NCI-H2196 (cell line): ENCODE data around the gene TNF.

Experiments used
- DNase-seq: peaks from one replicate; lab custom pipeline; 2025; ENCODE audit not compliant: unreplicated experiment; lab: John Stamatoyannopoulos, UW

The TNF gene

DNA sequence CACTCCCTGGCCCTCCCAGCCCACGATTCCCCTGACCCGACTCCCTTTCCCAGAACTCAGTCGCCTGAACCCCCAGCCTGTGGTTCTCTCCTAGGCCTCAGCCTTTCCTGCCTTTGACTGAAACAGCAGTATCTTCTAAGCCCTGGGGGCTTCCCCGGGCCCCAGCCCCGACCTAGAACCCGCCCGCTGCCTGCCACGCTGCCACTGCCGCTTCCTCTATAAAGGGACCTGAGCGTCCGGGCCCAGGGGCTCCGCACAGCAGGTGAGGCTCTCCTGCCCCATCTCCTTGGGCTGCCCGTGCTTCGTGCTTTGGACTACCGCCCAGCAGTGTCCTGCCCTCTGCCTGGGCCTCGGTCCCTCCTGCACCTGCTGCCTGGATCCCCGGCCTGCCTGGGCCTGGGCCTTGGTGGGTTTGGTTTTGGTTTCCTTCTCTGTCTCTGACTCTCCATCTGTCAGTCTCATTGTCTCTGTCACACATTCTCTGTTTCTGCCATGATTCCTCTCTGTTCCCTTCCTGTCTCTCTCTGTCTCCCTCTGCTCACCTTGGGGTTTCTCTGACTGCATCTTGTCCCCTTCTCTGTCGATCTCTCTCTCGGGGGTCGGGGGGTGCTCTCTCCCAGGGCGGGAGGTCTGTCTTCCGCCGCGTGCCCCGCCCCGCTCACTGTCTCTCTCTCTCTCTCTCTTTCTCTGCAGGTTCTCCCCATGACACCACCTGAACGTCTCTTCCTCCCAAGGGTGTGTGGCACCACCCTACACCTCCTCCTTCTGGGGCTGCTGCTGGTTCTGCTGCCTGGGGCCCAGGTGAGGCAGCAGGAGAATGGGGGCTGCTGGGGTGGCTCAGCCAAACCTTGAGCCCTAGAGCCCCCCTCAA is 3.1 kb upstream of the TNF start, which contains the start of gene LTA:
Gene LTA (plus strand): TSS at position 249 of the 871 bp plus-strand sequence. CDS start 454 bp downstream, at position 703.
- no peak for DNase-seq

DNA sequence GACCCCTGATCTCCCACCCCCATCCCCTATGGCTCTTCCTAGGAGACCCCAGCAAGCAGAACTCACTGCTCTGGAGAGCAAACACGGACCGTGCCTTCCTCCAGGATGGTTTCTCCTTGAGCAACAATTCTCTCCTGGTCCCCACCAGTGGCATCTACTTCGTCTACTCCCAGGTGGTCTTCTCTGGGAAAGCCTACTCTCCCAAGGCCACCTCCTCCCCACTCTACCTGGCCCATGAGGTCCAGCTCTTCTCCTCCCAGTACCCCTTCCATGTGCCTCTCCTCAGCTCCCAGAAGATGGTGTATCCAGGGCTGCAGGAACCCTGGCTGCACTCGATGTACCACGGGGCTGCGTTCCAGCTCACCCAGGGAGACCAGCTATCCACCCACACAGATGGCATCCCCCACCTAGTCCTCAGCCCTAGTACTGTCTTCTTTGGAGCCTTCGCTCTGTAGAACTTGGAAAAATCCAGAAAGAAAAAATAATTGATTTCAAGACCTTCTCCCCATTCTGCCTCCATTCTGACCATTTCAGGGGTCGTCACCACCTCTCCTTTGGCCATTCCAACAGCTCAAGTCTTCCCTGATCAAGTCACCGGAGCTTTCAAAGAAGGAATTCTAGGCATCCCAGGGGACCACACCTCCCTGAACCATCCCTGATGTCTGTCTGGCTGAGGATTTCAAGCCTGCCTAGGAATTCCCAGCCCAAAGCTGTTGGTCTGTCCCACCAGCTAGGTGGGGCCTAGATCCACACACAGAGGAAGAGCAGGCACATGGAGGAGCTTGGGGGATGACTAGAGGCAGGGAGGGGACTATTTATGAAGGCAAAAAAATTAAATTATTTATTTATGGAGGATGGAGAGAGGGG is 1.9 kb upstream of the TNF start:
- no peak for DNase-seq

DNA sequence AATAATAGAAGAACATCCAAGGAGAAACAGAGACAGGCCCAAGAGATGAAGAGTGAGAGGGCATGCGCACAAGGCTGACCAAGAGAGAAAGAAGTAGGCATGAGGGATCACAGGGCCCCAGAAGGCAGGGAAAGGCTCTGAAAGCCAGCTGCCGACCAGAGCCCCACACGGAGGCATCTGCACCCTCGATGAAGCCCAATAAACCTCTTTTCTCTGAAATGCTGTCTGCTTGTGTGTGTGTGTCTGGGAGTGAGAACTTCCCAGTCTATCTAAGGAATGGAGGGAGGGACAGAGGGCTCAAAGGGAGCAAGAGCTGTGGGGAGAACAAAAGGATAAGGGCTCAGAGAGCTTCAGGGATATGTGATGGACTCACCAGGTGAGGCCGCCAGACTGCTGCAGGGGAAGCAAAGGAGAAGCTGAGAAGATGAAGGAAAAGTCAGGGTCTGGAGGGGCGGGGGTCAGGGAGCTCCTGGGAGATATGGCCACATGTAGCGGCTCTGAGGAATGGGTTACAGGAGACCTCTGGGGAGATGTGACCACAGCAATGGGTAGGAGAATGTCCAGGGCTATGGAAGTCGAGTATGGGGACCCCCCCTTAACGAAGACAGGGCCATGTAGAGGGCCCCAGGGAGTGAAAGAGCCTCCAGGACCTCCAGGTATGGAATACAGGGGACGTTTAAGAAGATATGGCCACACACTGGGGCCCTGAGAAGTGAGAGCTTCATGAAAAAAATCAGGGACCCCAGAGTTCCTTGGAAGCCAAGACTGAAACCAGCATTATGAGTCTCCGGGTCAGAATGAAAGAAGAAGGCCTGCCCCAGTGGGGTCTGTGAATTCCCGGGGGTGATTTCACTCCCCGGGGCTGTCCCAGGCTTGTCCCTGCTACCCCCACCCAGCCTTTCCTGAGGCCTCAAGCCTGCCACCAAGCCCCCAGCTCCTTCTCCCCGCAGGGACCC is 981 bp upstream of the TNF start:
- no peak for DNase-seq

DNA sequence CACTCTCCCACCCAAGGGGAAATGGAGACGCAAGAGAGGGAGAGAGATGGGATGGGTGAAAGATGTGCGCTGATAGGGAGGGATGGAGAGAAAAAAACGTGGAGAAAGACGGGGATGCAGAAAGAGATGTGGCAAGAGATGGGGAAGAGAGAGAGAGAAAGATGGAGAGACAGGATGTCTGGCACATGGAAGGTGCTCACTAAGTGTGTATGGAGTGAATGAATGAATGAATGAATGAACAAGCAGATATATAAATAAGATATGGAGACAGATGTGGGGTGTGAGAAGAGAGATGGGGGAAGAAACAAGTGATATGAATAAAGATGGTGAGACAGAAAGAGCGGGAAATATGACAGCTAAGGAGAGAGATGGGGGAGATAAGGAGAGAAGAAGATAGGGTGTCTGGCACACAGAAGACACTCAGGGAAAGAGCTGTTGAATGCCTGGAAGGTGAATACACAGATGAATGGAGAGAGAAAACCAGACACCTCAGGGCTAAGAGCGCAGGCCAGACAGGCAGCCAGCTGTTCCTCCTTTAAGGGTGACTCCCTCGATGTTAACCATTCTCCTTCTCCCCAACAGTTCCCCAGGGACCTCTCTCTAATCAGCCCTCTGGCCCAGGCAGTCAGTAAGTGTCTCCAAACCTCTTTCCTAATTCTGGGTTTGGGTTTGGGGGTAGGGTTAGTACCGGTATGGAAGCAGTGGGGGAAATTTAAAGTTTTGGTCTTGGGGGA is 754 bp downstream of the TNF start:
- no peak for DNase-seq

- DNase-seq, result no peak
Measured at GRCh38 chr6:31576897-31577578, 1.7 kb downstream of the TNF start.

DNA sequence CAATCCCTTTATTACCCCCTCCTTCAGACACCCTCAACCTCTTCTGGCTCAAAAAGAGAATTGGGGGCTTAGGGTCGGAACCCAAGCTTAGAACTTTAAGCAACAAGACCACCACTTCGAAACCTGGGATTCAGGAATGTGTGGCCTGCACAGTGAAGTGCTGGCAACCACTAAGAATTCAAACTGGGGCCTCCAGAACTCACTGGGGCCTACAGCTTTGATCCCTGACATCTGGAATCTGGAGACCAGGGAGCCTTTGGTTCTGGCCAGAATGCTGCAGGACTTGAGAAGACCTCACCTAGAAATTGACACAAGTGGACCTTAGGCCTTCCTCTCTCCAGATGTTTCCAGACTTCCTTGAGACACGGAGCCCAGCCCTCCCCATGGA is 2.2 kb downstream of the TNF start:
- no peak for DNase-seq

GRCh38 chr6:31578184-31579118 is 3.1 kb downstream of the TNF start:
- no peak for DNase-seq

DNA sequence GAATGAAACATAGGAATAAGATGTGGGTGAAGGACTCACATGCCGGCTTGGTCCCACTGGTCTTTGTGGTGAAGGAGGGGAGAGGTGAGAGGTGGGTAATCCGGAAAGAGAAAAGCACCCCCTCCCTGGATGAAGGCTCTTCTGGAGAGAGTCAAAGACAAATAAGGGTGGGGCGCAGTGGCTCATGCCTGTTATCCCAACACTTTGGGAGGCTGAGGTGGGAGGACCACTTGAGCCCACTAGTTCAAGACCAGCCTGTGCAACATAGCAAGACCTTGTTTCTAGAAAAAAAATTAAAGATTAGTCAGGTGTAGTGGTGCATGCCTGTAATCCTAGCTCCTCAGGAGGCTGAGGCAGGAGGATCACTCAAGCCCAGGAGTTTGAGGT is 3.7 kb downstream of the TNF start:
- DNase-seq, result no peak

- no peak for DNase-seq
Measured at GRCh38 chr6:31579546-31580437, 4.4 kb downstream of the TNF start.

DNA sequence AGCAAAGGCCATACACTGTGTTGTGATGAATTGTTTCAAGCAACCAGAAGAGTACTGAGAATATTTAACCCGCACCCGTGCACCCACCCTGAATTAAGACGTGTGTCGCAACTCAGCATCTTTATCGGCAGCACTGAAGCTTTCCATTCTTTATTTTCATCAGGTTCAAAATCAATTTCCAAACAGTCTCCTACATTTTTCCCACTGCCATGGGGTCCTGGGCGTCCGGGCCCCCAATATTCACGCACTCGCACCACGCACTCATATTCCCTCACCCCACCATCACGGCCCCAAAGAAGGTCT is 5.0 kb downstream of the TNF start:
- DNase-seq, result no peak

- peak; percentile 82 for DNase-seq
Measured at GRCh38 chr6:31580807-31581433, 5.6 kb downstream of the TNF start.

- DNase-seq, result no peak
Measured at GRCh38 chr6:31581434-31582229, 6.3 kb downstream of the TNF start.

DNA sequence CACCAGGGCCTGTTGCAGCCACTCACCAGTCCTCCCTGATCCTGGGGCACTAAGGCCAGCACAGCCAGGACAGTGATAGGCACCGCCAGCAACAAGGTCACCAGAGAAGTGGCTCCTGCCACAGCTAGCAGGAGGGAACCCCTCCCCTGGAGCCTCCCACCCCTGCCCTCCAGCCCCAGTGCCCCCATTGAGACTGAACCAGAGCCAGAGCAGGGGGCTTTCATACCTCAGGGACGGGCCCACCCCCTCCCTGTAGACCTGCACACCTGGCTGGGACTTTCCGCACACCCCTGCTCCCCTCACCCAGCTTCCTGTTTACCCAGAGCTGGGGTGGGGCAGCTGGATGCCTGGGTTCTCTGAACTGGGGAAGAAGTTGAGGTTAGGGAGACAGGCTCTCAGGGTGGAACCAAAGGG is 6.9 kb downstream of the TNF start, which contains the start of gene LTB:
Gene LTB (minus strand): TSS at position 195 of the 414 bp plus-strand sequence. CDS start 7 bp downstream, at position 188.
- DNase-seq, result no peak

DNA sequence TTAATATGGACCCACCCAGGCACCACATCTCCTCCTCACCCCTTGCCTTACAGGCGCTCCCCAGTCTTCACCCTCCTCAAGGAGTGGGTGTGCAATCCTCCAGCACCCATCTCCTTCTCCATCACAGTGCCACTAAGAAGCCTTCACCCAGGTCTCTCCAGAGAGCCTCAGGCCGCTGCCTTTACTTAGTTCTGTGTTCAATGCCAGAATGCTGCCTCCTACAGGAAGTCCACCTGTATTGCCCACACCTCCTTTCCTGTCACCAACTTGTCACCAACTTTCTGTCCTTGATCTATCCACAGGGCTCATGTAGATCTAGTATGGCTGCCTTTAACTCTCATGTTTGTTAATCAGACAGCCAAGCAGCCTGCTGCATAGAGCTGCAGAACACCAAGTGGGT is 10.1 kb downstream of the TNF start:
- no peak for DNase-seq

DNA sequence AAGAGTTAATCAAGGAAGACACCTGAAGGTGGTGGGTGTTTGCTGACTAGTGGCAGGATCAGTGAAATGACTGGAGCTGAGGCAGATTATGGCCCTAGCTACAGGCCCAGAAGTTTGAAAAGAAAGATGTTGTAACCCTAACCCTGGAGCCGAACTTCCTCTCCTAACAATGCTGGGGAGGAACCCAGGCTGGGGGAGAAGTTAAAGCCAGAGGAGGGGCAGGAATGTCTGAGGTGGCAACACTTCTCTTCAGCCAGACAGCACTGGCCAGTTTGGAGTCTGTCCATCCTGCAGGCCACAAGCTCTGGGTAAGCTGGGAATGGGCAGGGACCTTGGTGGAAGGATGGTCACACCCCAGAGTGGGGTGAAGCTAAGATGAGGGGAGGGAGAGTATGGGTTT is 10.6 kb downstream of the TNF start, which contains the start of gene LST1:
Gene LST1 (plus strand): TSS at position 270 of the 400 bp plus-strand sequence. CDS start 1,023 bp downstream, outside the sequence.
- DNase-seq, result no peak

GRCh38 chr6:31586599-31587281 is 11.4 kb downstream of the TNF start:
- no peak for DNase-seq
